CD14-positive monocyte (primary cell): ENCODE results near the gene TFPI2. TPM values are rescaled to one million over a fixed set of nuclear protein-coding genes. Genes with fewer than 3 reads are reported as not detected.

Source experiments
- DNase-seq, 3 donors: peaks; one replicate each; pipeline ENCODE4 v3.0.0-alpha.2; 2011 to 2022
- H2AFZ ChIP-seq: 2 replicates; pipeline ENCODE4 v1.6.0; 2012; ENCODE audit warnings: mild to moderate bottlenecking, low read depth, low read length, inconsistent platforms; ENCODE audit not compliant: insufficient read depth, poor library complexity, severe bottlenecking
- H3K27ac ChIP-seq, 2 donors: 1 replicate in 1 of 2; 2 replicates in 1 of 2; pipeline ENCODE4 v1.5.1; 2012 to 2013; ENCODE audit warnings: low read length in 2 of 2, control low read depth in 1 of 2, inconsistent platforms in 1 of 2, low read depth in 1 of 2, mild to moderate bottlenecking in 1 of 2
- H3K27me3 ChIP-seq, 2 donors: one replicate each; pipeline versions ENCODE4 v1.6.0 to v1.6.1; 2011 to 2013; ENCODE audit warnings: low read length in 2 of 2; ENCODE audit not compliant: control insufficient read depth in 2 of 2, insufficient read depth in 2 of 2
- H3K36me3 ChIP-seq, 2 donors: replicated peaks in 1 of 2; 1 replicate in 1 of 2; 2 replicates in 1 of 2; pipeline versions ENCODE4 v1.5.1 to v1.6.1; 2012 to 2013; ENCODE audit warnings: low read length in 2 of 2, control low read depth in 1 of 2, inconsistent platforms in 1 of 2, mild to moderate bottlenecking in 1 of 2; ENCODE audit not compliant: insufficient read depth in 2 of 2, control insufficient read depth in 1 of 2
- H3K4me1 ChIP-seq, 2 donors: 1 replicate in 1 of 2; 2 replicates in 1 of 2; pipeline versions ENCODE4 v1.5.1 to v1.6.1; 2012 to 2013; ENCODE audit warnings: low read length in 2 of 2, control low read depth in 1 of 2, inconsistent platforms in 1 of 2, mild to moderate bottlenecking in 1 of 2, moderate library complexity in 1 of 2; ENCODE audit not compliant: insufficient read depth in 2 of 2, control insufficient read depth in 1 of 2
- H3K4me2 ChIP-seq: replicated peaks from 2 replicates; pipeline ENCODE3; 2012; ENCODE audit warnings: low read length, moderate library complexity, mild to moderate bottlenecking; ENCODE audit not compliant: poor library complexity, severe bottlenecking; ENCODE audit errors: extremely low read depth
- H3K4me3 ChIP-seq, 3 experiments: fragments of 200-600 bp in 1 of 3; sonication (generic) in 1 of 3; replicated peaks in 1 of 3; 1 replicate in 2 of 3; 2 replicates in 1 of 3; pipeline ENCODE4 v1.5.1; 2011 to 2013; ENCODE audit warnings: low read length in 3 of 3, mild to moderate bottlenecking in 3 of 3, control low read depth in 2 of 3, low read depth in 2 of 3, inconsistent platforms in 1 of 3, moderate library complexity in 1 of 3
- H3K79me2 ChIP-seq: 2 replicates; pipeline ENCODE4 v1.6.0; 2012; ENCODE audit warnings: mild to moderate bottlenecking, control low read depth, inconsistent platforms, low read length, moderate library complexity; ENCODE audit not compliant: insufficient read depth
- H3K9ac ChIP-seq: 2 replicates; pipeline ENCODE4 v1.6.0; 2017; ENCODE audit warnings: low read length, mild to moderate bottlenecking; ENCODE audit not compliant: insufficient read depth, poor library complexity, severe bottlenecking
- H3K9me3 ChIP-seq, 2 donors: replicated peaks in 1 of 2; 1 replicate in 1 of 2; 2 replicates in 1 of 2; pipeline versions ENCODE4 v1.5.1 to v1.6.1; 2012 to 2013; ENCODE audit warnings: low read length in 2 of 2, control low read depth in 1 of 2; ENCODE audit not compliant: control insufficient read depth in 1 of 2, insufficient read depth in 1 of 2
- H4K20me1 ChIP-seq: 2 replicates; pipeline ENCODE4 v1.6.0; 2012; ENCODE audit warnings: mild to moderate bottlenecking, low read length, control low read depth, moderate library complexity; ENCODE audit not compliant: insufficient read depth
- H3K27ac Mint-ChIP-seq, 7 donors: one replicate each; pipeline ENCODE4 v1.8.0; 2020; ENCODE audit warnings: mild to moderate bottlenecking in 7 of 7, mixed read lengths in 7 of 7, moderate library complexity in 6 of 7, inconsistent platforms in 2 of 7
- H3K27me3 Mint-ChIP-seq, 3 donors: one replicate each; pipeline ENCODE4 v1.8.0; 2021 to 2022; ENCODE audit warnings: low read depth in 3 of 3, mild to moderate bottlenecking in 3 of 3, mixed read lengths in 3 of 3, moderate library complexity in 3 of 3, inconsistent platforms in 1 of 3
- H3K36me3 Mint-ChIP-seq, 2 donors: one replicate each; pipeline ENCODE4 v1.8.0; 2020; ENCODE audit warnings: mixed read lengths in 2 of 2, inconsistent platforms in 1 of 2, mild to moderate bottlenecking in 1 of 2
- H3K4me1 Mint-ChIP-seq: one replicate; pipeline ENCODE4 v1.8.0; 2020; ENCODE audit warnings: mild to moderate bottlenecking, mixed read lengths
- H3K4me3 Mint-ChIP-seq, 2 donors: one replicate each; pipeline ENCODE4 v1.8.0; 2020; ENCODE audit warnings: mild to moderate bottlenecking in 2 of 2, mixed read lengths in 2 of 2, moderate library complexity in 1 of 2
- H3K9me3 Mint-ChIP-seq, 7 donors: one replicate each; pipeline ENCODE4 v1.8.0; 2020 to 2022; ENCODE audit warnings: mixed read lengths in 7 of 7, mild to moderate bottlenecking in 6 of 7, moderate library complexity in 6 of 7, inconsistent platforms in 2 of 7
- WGBS: methylation state at CpG from one replicate; pipeline ENCODE4 v1.1.5; 2013; ENCODE audit warnings: missing lambda C conversion rate; ENCODE audit not compliant: insufficient coverage; 5-methylcytosine and 5-hydroxymethylcytosine counted together
- intact Hi-C, 2 donors: fragments of 100-400 bp; cut with micrococcal nuclease; formaldehyde crosslinking; loops; one replicate each; pipeline versions ENCODE4 v1.15.0 to v1.15.1; 2023
- polyA plus RNA-seq, 3 donors: library from polyadenylated mRNA; depleted of rRNA in 1 of 3; unstranded in 2 of 3; stranded (reverse) in 1 of 3; fragments of 300-500 nt in 2 of 3; fragments of >200 nt in 1 of 3; fragmentation: Illumina TruSeq in 2 of 3; gene quantifications; 1 replicate in 2 of 3; 2 replicates in 1 of 3; pipeline ENCODE4 v1.2.3, GENCODE V29; 2012 to 2021
- TF ChIP-seq, protein P1 (sequence below): fragments of 200-600 bp; IDR thresholded peaks from one replicate; pipeline ENCODE4 v1.8.0; 2022; ENCODE audit warnings: antibody characterized with exemption, mild to moderate bottlenecking

TFPI2 gene
- polyA plus RNA-seq, 3 donors: not detected

GRCh38 chr7:93895859-93896600, 5.5 kb upstream of the TFPI2 start:
- no peak overlapping the region for H3K27ac ChIP-seq
- H3K4me3 ChIP-seq: no peak overlapping the region
- intact Hi-C loops: no loop called here
- Mint-ChIP-seq H3K36me3 (no peaks in the 10 kb centered on the region), H3K27me3 (peaks cover 16 to 32% (median 18%) of the 10 kb centered on the region in 3 donors), H3K27ac (no peak overlapping the region), H3K4me1 (no peaks in the 10 kb centered on the region), H3K4me3 (no peak overlapping the region), H3K9me3 (peaks cover 0 to 5% (median 2%) of the 10 kb centered on the region in 7 donors)
- WGBS: 100% methylated on average over 1 of the region's 4 CpGs
- H3K4me1 ChIP-seq: no peaks in the 10 kb centered on the region
- no peak overlapping the region for H2AFZ ChIP-seq
- H3K36me3 ChIP-seq: no peaks in the 10 kb centered on the region
- no peak overlapping the region for H3K4me2 ChIP-seq
- H3K9ac ChIP-seq: no peak overlapping the region
- H4K20me1 ChIP-seq: no peaks in the 10 kb centered on the region
- no peaks in the 10 kb centered on the region for H3K9me3 ChIP-seq
- H3K79me2 ChIP-seq: no peaks in the 10 kb centered on the region
- peaks cover 10 to 18% of the 10 kb centered on the region in 2 donors for H3K27me3 ChIP-seq
- TF ChIP-seq, protein P1, sequence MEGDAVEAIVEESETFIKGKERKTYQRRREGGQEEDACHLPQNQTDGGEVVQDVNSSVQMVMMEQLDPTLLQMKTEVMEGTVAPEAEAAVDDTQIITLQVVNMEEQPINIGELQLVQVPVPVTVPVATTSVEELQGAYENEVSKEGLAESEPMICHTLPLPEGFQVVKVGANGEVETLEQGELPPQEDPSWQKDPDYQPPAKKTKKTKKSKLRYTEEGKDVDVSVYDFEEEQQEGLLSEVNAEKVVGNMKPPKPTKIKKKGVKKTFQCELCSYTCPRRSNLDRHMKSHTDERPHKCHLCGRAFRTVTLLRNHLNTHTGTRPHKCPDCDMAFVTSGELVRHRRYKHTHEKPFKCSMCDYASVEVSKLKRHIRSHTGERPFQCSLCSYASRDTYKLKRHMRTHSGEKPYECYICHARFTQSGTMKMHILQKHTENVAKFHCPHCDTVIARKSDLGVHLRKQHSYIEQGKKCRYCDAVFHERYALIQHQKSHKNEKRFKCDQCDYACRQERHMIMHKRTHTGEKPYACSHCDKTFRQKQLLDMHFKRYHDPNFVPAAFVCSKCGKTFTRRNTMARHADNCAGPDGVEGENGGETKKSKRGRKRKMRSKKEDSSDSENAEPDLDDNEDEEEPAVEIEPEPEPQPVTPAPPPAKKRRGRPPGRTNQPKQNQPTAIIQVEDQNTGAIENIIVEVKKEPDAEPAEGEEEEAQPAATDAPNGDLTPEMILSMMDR: no peak
- no peak for DNase-seq

DNA sequence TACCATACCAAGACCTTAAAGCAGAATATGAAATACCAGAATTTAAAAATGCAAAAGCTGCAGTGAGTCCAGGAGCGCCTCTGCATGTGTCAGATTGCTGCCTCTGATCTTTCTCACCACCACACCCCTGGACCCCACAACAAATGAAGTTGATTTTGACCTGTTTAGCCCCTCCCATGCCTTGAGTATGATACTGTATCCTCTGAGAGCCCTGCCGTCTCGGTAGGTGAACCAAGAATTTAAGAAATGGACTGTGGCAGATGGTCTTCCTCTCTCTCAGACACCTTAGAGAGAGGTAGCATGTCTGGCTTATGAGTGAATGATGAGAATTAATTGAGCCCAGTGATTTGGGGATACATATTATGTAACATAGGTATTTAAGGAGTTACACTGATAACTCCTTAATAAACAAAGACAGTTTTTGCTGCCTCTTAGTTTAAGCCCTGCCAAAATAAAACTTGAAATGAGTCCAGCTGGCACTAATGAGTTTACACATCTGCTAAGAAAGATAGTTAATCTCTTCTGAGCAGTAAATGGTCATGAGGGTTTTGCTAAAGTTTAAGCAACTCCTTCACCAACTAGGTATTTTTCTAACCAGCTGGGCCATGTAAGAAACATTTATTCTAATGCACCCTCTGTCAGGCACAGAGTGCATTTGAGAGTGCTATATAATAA, 4.5 kb upstream of the TFPI2 start:
- Mint-ChIP-seq H3K4me3 (no peak overlapping the region), H3K36me3 (peaks cover 0 to 2% of the 10 kb centered on the region in 2 donors), H3K4me1 (peaks cover 4% of the 10 kb centered on the region), H3K27me3 (peaks cover 25 to 41% (median 27%) of the 10 kb centered on the region in 3 donors), H3K27ac (no peak overlapping the region), H3K9me3 (peaks cover 0 to 7% (median 4%) of the 10 kb centered on the region in 7 donors)
- H3K4me3 ChIP-seq: no peak overlapping the region
- no peak overlapping the region for H3K9ac ChIP-seq
- no peaks in the 10 kb centered on the region for H3K9me3 ChIP-seq
- no peak for DNase-seq
- H3K4me2 ChIP-seq: no peak overlapping the region
- H4K20me1 ChIP-seq: no peaks in the 10 kb centered on the region
- TF ChIP-seq, protein P1: no peak
- intact Hi-C loops: no loop called here
- no peaks in the 10 kb centered on the region for H3K36me3 ChIP-seq
- 80% methylated on average over 1 of the region's 3 CpGs for WGBS
- H3K27me3 ChIP-seq: peaks cover 19 to 27% of the 10 kb centered on the region in 2 donors
- no peaks in the 10 kb centered on the region for H3K4me1 ChIP-seq
- H3K79me2 ChIP-seq: no peaks in the 10 kb centered on the region
- H3K27ac ChIP-seq: no peak overlapping the region
- no peak overlapping the region for H2AFZ ChIP-seq
